B cell (primary cell): ENCODE results near the gene DENND1A.

Experiments
- EZH2 ChIP-seq: IDR thresholded peaks from 2 replicates; pipeline ENCODE4 v1.6.1; 2012; ENCODE audit warnings: borderline replicate concordance, low read depth, mild to moderate bottlenecking, moderate library complexity, low read length; ENCODE audit not compliant: insufficient read depth, poor library complexity, severe bottlenecking
- TF ChIP-seq, protein P1 (sequence below): fragments of 200-600 bp; IDR thresholded peaks from one replicate; pipeline ENCODE4 v1.8.0; 2022; ENCODE audit warnings: antibody characterized with exemption, mild to moderate bottlenecking

DNA sequence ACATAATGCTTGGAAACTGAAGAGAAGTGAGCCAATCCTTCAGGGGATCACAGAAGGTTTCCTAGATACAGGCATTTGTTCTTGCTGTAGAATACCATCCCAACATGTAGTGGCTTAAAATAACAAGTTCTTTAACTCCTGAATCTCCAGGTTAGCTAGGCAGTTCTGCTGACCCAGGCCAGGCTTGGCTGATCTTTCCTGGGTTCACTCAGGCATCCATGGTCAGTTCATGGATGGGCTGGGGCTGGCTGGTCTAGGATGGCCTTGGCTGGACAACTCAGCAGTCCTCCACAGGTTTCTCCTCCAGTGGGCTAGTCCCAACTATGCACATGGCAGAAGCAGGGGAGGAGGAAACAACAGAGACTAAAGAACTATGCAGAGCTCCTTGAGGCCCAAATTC is 37.4 kb upstream of the DENND1A start:
- TF ChIP-seq, protein P1, sequence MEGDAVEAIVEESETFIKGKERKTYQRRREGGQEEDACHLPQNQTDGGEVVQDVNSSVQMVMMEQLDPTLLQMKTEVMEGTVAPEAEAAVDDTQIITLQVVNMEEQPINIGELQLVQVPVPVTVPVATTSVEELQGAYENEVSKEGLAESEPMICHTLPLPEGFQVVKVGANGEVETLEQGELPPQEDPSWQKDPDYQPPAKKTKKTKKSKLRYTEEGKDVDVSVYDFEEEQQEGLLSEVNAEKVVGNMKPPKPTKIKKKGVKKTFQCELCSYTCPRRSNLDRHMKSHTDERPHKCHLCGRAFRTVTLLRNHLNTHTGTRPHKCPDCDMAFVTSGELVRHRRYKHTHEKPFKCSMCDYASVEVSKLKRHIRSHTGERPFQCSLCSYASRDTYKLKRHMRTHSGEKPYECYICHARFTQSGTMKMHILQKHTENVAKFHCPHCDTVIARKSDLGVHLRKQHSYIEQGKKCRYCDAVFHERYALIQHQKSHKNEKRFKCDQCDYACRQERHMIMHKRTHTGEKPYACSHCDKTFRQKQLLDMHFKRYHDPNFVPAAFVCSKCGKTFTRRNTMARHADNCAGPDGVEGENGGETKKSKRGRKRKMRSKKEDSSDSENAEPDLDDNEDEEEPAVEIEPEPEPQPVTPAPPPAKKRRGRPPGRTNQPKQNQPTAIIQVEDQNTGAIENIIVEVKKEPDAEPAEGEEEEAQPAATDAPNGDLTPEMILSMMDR, result no peak
- TF ChIP-seq EZH2, result no peak
